Measurements from ENCODE around the gene FHIP1B.

The FHIP1B gene

GRCh38 chr11:6269994-6270393, 35.6 kb upstream of the FHIP1B start:
- no peaks in the 10 kb centered on the region for H3K9me3 ChIP-seq
- no peak overlapping the region for H3K4me3 ChIP-seq (ENCODE audit: low read depth, low read length)
- H3K4me1 ChIP-seq, result no peaks in the 10 kb centered on the region
- no peak for TF ChIP-seq CTCF (IDR thresholded peaks at IDR 0.05; ENCODE audit: low read depth, low read length)
- H3K27me3 ChIP-seq, result no peaks in the 10 kb centered on the region
- no peak for DNase-seq
- no peaks in the 10 kb centered on the region for H3K36me3 ChIP-seq

GRCh38 chr11:6268820-6269219, 34.4 kb upstream of the FHIP1B start:
- Histone ChIP-seq H3K4me1 (no peaks in the 10 kb centered on the region), H3K27me3 (no peaks in the 10 kb centered on the region), H3K9me3 (no peaks in the 10 kb centered on the region), H3K4me3 (ENCODE audit: low read depth, low read length) (no peak overlapping the region), H3K36me3 (no peaks in the 10 kb centered on the region)
- TF ChIP-seq CTCF (IDR thresholded peaks at IDR 0.05; ENCODE audit: low read depth, low read length), result no peak
- no peak for DNase-seq

GRCh38 chr11:6263662-6264061, 29.2 kb upstream of the FHIP1B start:
- no peak for TF ChIP-seq CTCF (IDR thresholded peaks at IDR 0.05; ENCODE audit: low read depth, low read length)
- no peaks in the 10 kb centered on the region for H3K36me3 ChIP-seq
- no peak overlapping the region for H3K4me3 ChIP-seq (ENCODE audit: low read depth, low read length)
- no peaks in the 10 kb centered on the region for H3K4me1 ChIP-seq
- DNase-seq, result no peak
- peaks cover 20% of the 10 kb centered on the region for H3K27me3 ChIP-seq
- H3K9me3 ChIP-seq, result no peaks in the 10 kb centered on the region

- TF ChIP-seq CTCF (IDR thresholded peaks at IDR 0.05; ENCODE audit: low read depth, low read length), result no peak
- Histone ChIP-seq H3K4me3 (ENCODE audit: low read depth, low read length) (no peak overlapping the region), H3K27me3 (peaks cover 30% of the 10 kb centered on the region), H3K36me3 (no peaks in the 10 kb centered on the region), H3K4me1 (no peaks in the 10 kb centered on the region), H3K9me3 (no peaks in the 10 kb centered on the region)
- DNase-seq, result no peak
Observed at GRCh38 chr11:6260207-6260726, 25.8 kb upstream of the FHIP1B start.

- no peak overlapping the region for H3K4me3 ChIP-seq (ENCODE audit: low read depth, low read length)
- no peak for TF ChIP-seq CTCF (IDR thresholded peaks at IDR 0.05; ENCODE audit: low read depth, low read length)
- H3K27me3 ChIP-seq, result peaks cover 30% of the 10 kb centered on the region
- no peaks in the 10 kb centered on the region for H3K36me3 ChIP-seq
- no peak for DNase-seq
- no peaks in the 10 kb centered on the region for H3K9me3 ChIP-seq
- H3K4me1 ChIP-seq, result no peaks in the 10 kb centered on the region
Observed at GRCh38 chr11:6258571-6259081, 24.2 kb upstream of the FHIP1B start.

GRCh38 chr11:6258141-6258540, 23.7 kb upstream of the FHIP1B start:
- Histone ChIP-seq H3K4me3 (ENCODE audit: low read depth, low read length) (no peak overlapping the region), H3K27me3 (peaks cover 30% of the 10 kb centered on the region), H3K4me1 (no peaks in the 10 kb centered on the region), H3K36me3 (no peaks in the 10 kb centered on the region), H3K9me3 (no peaks in the 10 kb centered on the region)
- DNase-seq, result no peak
- no peak for TF ChIP-seq CTCF (IDR thresholded peaks at IDR 0.05; ENCODE audit: low read depth, low read length)
